ENCODE data around the gene WDR55.

The WDR55 gene

DNA sequence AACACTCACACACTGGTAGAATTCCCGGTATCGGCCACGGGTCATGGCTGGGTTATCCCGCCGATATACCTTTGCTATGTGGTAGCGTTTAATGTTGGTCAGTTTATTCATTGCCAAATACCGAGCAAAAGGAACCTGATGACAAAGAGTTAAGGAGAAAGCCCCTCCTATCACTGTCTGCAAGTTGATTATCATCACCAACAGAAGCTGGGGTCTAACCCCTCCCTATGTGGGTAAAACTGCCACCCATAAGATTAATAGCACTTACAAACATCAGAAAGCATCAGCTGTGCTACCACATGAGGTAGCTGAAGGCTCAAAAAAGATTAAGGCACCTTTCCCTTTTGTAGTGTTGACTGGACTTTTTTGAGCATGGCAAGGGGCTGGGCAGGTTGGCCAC, 14.3 kb downstream of the WDR55 start:
- no peaks in the 10 kb centered on the region for H3K79me2 ChIP-seq (ENCODE audit: insufficient read depth, low read length)
- H3K4me1 ChIP-seq (ENCODE audit: insufficient read depth, low read length, poor library complexity, severe bottlenecking): no peaks in the 10 kb centered on the region
- no peak overlapping the region for H3K4me2 ChIP-seq (ENCODE audit: low read depth, low read length, poor library complexity, severe bottlenecking)
- no peak overlapping the region for H3K4me3 ChIP-seq (ENCODE audit: low read length, poor library complexity, severe bottlenecking)
- H3K9me2 ChIP-seq (replicated peaks; ENCODE audit: low read depth, low read length): no peaks in the 10 kb centered on the region
- peaks cover 56% of the 10 kb centered on the region for H3K36me3 ChIP-seq (ENCODE audit: insufficient read depth, low read length)
- H2AFZ ChIP-seq (ENCODE audit: low read length): no peak overlapping the region
- no peaks in the 10 kb centered on the region for H3K9me3 ChIP-seq (ENCODE audit: insufficient read depth, low read depth, low read length)
- no peaks in the 10 kb centered on the region for H4K20me1 ChIP-seq (ENCODE audit: insufficient read depth, low read length, poor library complexity, severe bottlenecking)
- no peaks in the 10 kb centered on the region for H3K27me3 ChIP-seq (ENCODE audit: insufficient read depth, low read length, poor library complexity, severe bottlenecking)
- no peak for TF ChIP-seq EZH2phosphoT487 (IDR thresholded peaks at IDR 0.05; ENCODE audit: borderline replicate concordance)
- TF ChIP-seq, protein P1, sequence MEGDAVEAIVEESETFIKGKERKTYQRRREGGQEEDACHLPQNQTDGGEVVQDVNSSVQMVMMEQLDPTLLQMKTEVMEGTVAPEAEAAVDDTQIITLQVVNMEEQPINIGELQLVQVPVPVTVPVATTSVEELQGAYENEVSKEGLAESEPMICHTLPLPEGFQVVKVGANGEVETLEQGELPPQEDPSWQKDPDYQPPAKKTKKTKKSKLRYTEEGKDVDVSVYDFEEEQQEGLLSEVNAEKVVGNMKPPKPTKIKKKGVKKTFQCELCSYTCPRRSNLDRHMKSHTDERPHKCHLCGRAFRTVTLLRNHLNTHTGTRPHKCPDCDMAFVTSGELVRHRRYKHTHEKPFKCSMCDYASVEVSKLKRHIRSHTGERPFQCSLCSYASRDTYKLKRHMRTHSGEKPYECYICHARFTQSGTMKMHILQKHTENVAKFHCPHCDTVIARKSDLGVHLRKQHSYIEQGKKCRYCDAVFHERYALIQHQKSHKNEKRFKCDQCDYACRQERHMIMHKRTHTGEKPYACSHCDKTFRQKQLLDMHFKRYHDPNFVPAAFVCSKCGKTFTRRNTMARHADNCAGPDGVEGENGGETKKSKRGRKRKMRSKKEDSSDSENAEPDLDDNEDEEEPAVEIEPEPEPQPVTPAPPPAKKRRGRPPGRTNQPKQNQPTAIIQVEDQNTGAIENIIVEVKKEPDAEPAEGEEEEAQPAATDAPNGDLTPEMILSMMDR (conservative IDR thresholded peaks at IDR 0.05; ENCODE audit: low read length): no peak
- no peaks in the 10 kb centered on the region for H3F3A ChIP-seq (ENCODE audit: low read depth)
- H3K9ac ChIP-seq (ENCODE audit: low read depth, low read length, poor library complexity, severe bottlenecking): no peak overlapping the region

DNA sequence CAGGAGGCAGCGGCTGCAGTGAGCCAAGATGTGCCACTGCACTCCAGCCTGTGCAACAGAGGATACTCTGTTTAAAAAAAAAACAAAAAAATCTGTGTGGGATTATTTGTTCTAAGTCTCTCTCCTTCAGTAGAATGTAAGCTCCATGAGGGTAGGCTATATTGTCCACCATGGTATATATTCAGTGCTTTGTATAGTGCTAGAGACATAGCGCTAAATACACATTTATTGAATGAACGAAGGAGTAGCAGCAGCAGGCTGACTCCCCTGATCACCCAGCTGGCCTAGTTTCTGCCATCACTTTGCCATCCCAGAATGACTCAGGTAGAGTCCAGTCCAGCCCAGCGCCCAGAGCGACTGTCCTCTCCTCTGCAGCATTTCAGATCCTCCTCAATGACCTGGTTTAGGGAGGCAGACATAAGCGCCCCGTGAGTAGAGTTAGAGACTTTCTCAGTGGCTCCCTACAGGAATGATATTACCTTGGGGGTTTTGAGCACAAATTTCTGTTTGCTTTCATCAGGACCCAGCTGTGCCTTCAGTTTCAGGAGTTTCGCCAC, 25.8 kb downstream of the WDR55 start:
- Histone ChIP-seq H3K79me2 (ENCODE audit: insufficient read depth, low read length) (peaks cover 57% of the 10 kb centered on the region), H3K27me3 (ENCODE audit: insufficient read depth, low read length, poor library complexity, severe bottlenecking) (no peaks in the 10 kb centered on the region), H3K9me3 (ENCODE audit: insufficient read depth, low read depth, low read length) (no peaks in the 10 kb centered on the region), H3K9ac (ENCODE audit: low read depth, low read length, poor library complexity, severe bottlenecking) (peak overlapping the region; percentile 85), H4K20me1 (ENCODE audit: insufficient read depth, low read length, poor library complexity, severe bottlenecking) (peaks cover 13% of the 10 kb centered on the region), H2AFZ (ENCODE audit: low read length) (peak overlapping the region; percentile 92), H3K4me1 (ENCODE audit: insufficient read depth, low read length, poor library complexity, severe bottlenecking) (peaks cover 13% of the 10 kb centered on the region), H3K4me2 (ENCODE audit: low read depth, low read length, poor library complexity, severe bottlenecking) (peak overlapping the region; percentile 86), H3F3A (ENCODE audit: low read depth) (no peaks in the 10 kb centered on the region), H3K9me2 (replicated peaks; ENCODE audit: low read depth, low read length) (no peaks in the 10 kb centered on the region), H3K4me3 (ENCODE audit: low read length, poor library complexity, severe bottlenecking) (peak overlapping the region; percentile 84), H3K36me3 (ENCODE audit: insufficient read depth, low read length) (peaks cover 7% of the 10 kb centered on the region; the same call in 1 of the 2 replicates)
- TF ChIP-seq EZH2phosphoT487 (IDR thresholded peaks at IDR 0.05; ENCODE audit: borderline replicate concordance): no peak
- TF ChIP-seq, protein P1 (conservative IDR thresholded peaks at IDR 0.05; ENCODE audit: low read length): no peak

- Histone ChIP-seq H4K20me1 (ENCODE audit: insufficient read depth, low read length, poor library complexity, severe bottlenecking) (peaks cover 13% of the 10 kb centered on the region), H3K9me2 (replicated peaks; ENCODE audit: low read depth, low read length) (no peaks in the 10 kb centered on the region), H3K4me3 (ENCODE audit: low read length, poor library complexity, severe bottlenecking) (peak within 1 kb of the TSS; percentile 84), H3K79me2 (ENCODE audit: insufficient read depth, low read length) (peaks cover 57% of the 10 kb centered on the region), H3K9ac (ENCODE audit: low read depth, low read length, poor library complexity, severe bottlenecking) (peak within 1 kb of the TSS; percentile 85), H3K4me2 (ENCODE audit: low read depth, low read length, poor library complexity, severe bottlenecking) (peak within 1 kb of the TSS; percentile 86), H2AFZ (ENCODE audit: low read length) (peak within 1 kb of the TSS; percentile 92), H3K9me3 (ENCODE audit: insufficient read depth, low read depth, low read length) (no peaks in the 10 kb centered on the region), H3K27me3 (ENCODE audit: insufficient read depth, low read length, poor library complexity, severe bottlenecking) (no peaks in the 10 kb centered on the region), H3K36me3 (ENCODE audit: insufficient read depth, low read length) (peaks cover 15% of the 10 kb centered on the region; the same call in 1 of the 2 replicates), H3F3A (ENCODE audit: low read depth) (no peaks in the 10 kb centered on the region), H3K4me1 (ENCODE audit: insufficient read depth, low read length, poor library complexity, severe bottlenecking) (peaks cover 13% of the 10 kb centered on the region)
- TF ChIP-seq, protein P1 (conservative IDR thresholded peaks at IDR 0.05; ENCODE audit: low read length): no peak
- TF ChIP-seq EZH2phosphoT487 (IDR thresholded peaks at IDR 0.05; ENCODE audit: borderline replicate concordance): no peak
Observed at GRCh38 chr5:140690941-140691924, 26.5 kb downstream of the WDR55 start, which contains the start of the genes HARS1 and HARS2. HARS1 (minus strand) TSS chr5:140691370; CDS start chr5:140691304, 66 bp downstream. HARS2 (plus strand) TSS chr5:140691455; CDS start chr5:140691649, 194 bp downstream.
